CD8-positive, alpha-beta memory T cell (primary cell): ENCODE measurements around the gene UBASH3B. TPM values are rescaled to one million over a fixed set of nuclear protein-coding genes. Genes with fewer than 3 reads are reported as not detected.

Experiments
- CTCF ChIA-PET: fragments of 350-600 bp; sonication (Branson Sonifier 250); formaldehyde crosslinking; loops from one replicate; lab custom pipeline; 2021; ENCODE audit warnings: antibody characterized with exemption; lab: Charles Lee
- POLR2A ChIA-PET: fragments of 350-600 bp; sonication (Branson Sonifier 250); formaldehyde crosslinking; loops from one replicate; lab custom pipeline; 2021; ENCODE audit warnings: antibody characterized with exemption; lab: Charles Lee
- DNase-seq, 5 donors: peaks; one replicate each; pipeline versions ENCODE4 v3.0.0 to v3.0.0-alpha.2; 2020 to 2022; ENCODE audit warnings: mixed read lengths in 1 of 5
- H3K27ac ChIP-seq: one replicate; pipeline ENCODE4 v1.7.0; 2013; ENCODE audit warnings: low read depth, mild to moderate bottlenecking, low read length, moderate library complexity
- H3K27me3 ChIP-seq: 2 replicates; pipeline ENCODE4 v1.7.0; 2013; ENCODE audit warnings: low read length, mild to moderate bottlenecking; ENCODE audit not compliant: insufficient read depth, poor library complexity, severe bottlenecking
- H3K36me3 ChIP-seq: 2 replicates; pipeline ENCODE4 v1.7.0; 2013; ENCODE audit warnings: mild to moderate bottlenecking, low read length, moderate library complexity; ENCODE audit not compliant: insufficient read depth
- H3K4me1 ChIP-seq: 2 replicates; pipeline ENCODE4 v1.7.0; 2013; ENCODE audit warnings: mild to moderate bottlenecking, low read length, moderate library complexity; ENCODE audit not compliant: insufficient read depth
- H3K4me3 ChIP-seq: 2 replicates; pipeline ENCODE4 v1.7.0; 2013; ENCODE audit warnings: mild to moderate bottlenecking, low read length
- H3K9me3 ChIP-seq: 2 replicates; pipeline ENCODE4 v1.7.0; 2013; ENCODE audit warnings: mild to moderate bottlenecking, low read length
- H3K27ac Mint-ChIP-seq, 8 donors: one replicate each; pipeline ENCODE4 v1.8.0; 2020 to 2021; ENCODE audit warnings: mixed read lengths in 8 of 8, mild to moderate bottlenecking in 6 of 8, inconsistent platforms in 3 of 8, moderate library complexity in 3 of 8
- H3K27me3 Mint-ChIP-seq, 2 donors: one replicate each; pipeline ENCODE4 v1.8.0; 2020 to 2021; ENCODE audit warnings: mixed read lengths in 2 of 2, mild to moderate bottlenecking in 1 of 2, moderate library complexity in 1 of 2
- H3K36me3 Mint-ChIP-seq, 3 donors: one replicate each; pipeline ENCODE4 v1.8.0; 2020 to 2021; ENCODE audit warnings: mixed read lengths in 3 of 3, inconsistent platforms in 1 of 3, mild to moderate bottlenecking in 1 of 3
- H3K4me1 Mint-ChIP-seq, 3 donors: one replicate each; pipeline ENCODE4 v1.8.0; 2020 to 2021; ENCODE audit warnings: mixed read lengths in 3 of 3, inconsistent platforms in 1 of 3, mild to moderate bottlenecking in 1 of 3
- H3K4me3 Mint-ChIP-seq, 7 donors: one replicate each; pipeline ENCODE4 v1.8.0; 2020 to 2021; ENCODE audit warnings: mixed read lengths in 7 of 7, mild to moderate bottlenecking in 6 of 7, moderate library complexity in 4 of 7, inconsistent platforms in 2 of 7
- H3K9me3 Mint-ChIP-seq, 5 donors: one replicate each; pipeline ENCODE4 v1.8.0; 2020 to 2022; ENCODE audit warnings: mixed read lengths in 5 of 5, mild to moderate bottlenecking in 3 of 5, moderate library complexity in 2 of 5, inconsistent platforms in 1 of 5
- polyA plus RNA-seq: library from polyadenylated mRNA; unstranded; fragments of 300-500 nt; fragmentation: Illumina TruSeq; gene quantifications from one replicate; pipeline ENCODE4 v1.2.3, GENCODE V29; 2021
- total RNA-seq, 2 experiments: library from RNA; stranded (reverse); gene quantifications; one replicate each; pipeline ENCODE4 v1.2.3, GENCODE V29; 2021

Gene UBASH3B
- total and polyA plus RNA-seq, 3 experiments from 2014 or later: 12.0 to 36.4 (median 34.6) TPM

DNA sequence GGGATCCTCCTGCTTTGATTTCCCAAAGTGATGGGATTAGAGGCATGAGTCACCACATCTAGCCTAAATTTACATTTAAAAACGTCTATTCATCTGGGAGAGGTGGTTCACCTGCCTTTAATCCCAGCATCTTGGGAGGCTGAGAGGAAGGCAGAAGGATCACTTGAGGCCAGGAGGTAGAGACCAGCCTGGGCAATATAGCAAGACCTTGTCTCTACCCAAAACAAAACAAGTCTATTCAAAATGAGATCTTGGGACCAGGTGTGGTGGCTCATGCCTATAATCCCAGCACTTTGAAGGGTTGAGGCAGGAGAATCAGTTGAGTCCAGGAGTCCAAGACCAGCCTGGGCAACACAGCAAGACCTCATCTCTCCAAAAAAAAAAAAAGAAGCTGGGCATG, 4.9 kb upstream of the UBASH3B start:
- Mint-ChIP-seq H3K4me3 (no peak overlapping the region), H3K36me3 (peaks cover 0 to 4% (median 2%) of the 10 kb centered on the region in 3 donors), H3K27ac (no peak overlapping the region), H3K9me3 (no peaks in the 10 kb centered on the region), H3K4me1 (peaks cover 8 to 11% (median 10%) of the 10 kb centered on the region in 3 donors), H3K27me3 (peaks cover 0 to 5% of the 10 kb centered on the region in 2 donors)
- no peaks in the 10 kb centered on the region for H3K27me3 ChIP-seq
- no peaks in the 10 kb centered on the region for H3K9me3 ChIP-seq
- no peak overlapping the region for H3K27ac ChIP-seq
- CTCF ChIA-PET: interaction anchor here (1.3 to 3.7 kb wide), 2 partner anchors 36 to 105 kb away, joined by 3 to 20 read pairs; no protein-coding TSS in a partner anchor
- no peak overlapping the region for H3K4me3 ChIP-seq
- no peak for DNase-seq
- POLR2A ChIA-PET: no interaction called here
- H3K4me1 ChIP-seq: peaks cover 9% of the 10 kb centered on the region
- no peaks in the 10 kb centered on the region for H3K36me3 ChIP-seq

DNA sequence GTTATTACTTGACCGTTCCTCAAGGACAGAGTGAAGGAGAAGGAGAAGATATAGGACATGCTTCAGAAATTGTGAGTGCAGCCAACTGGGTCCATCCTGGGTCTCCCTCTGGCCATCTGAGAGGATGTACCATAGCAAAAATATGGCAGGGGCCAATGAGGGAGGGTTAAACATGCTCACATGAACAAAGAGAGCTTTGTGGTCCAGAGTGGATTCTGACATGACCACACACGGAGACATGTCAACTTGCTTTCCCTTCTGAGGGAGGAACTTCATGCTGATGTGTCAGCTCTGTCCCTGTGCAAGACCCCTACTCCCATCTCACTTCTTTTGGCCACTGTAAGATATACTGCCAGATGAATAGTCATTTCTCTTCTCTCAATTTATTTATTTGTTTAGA, 3.0 kb upstream of the UBASH3B start:
- CTCF ChIA-PET: interaction anchor here (0.9 to 3.7 kb wide), 7 partner anchors 8 to 140 kb away, joined by 3 to 20 read pairs (median 3); no protein-coding TSS in a partner anchor
- H3K4me3 Mint-ChIP-seq: peak overlapping the region in 1 of 7 donors; percentile 99
- no peak overlapping the region for H3K27ac ChIP-seq
- no peak for DNase-seq
- no peaks in the 10 kb centered on the region for H3K36me3 ChIP-seq
- H3K9me3 ChIP-seq: no peaks in the 10 kb centered on the region
- peaks cover 0 to 5% of the 10 kb centered on the region in 2 donors for H3K27me3 Mint-ChIP-seq
- peaks cover 15 to 21% (median 18%) of the 10 kb centered on the region in 3 donors for H3K4me1 Mint-ChIP-seq
- H3K27me3 ChIP-seq: no peaks in the 10 kb centered on the region
- H3K4me1 ChIP-seq: peaks cover 18% of the 10 kb centered on the region
- no peak overlapping the region for H3K4me3 ChIP-seq
- H3K27ac Mint-ChIP-seq: no peak overlapping the region
- H3K36me3 Mint-ChIP-seq: peaks cover 0 to 12% (median 2%) of the 10 kb centered on the region in 3 donors
- POLR2A ChIA-PET: no interaction called here
- H3K9me3 Mint-ChIP-seq: no peaks in the 10 kb centered on the region

GRCh38 chr11:122653916-122654585, 1.5 kb upstream of the UBASH3B start:
- H3K36me3 ChIP-seq: no peaks in the 10 kb centered on the region
- H3K4me3 ChIP-seq: no peak overlapping the region
- no peaks in the 10 kb centered on the region for H3K9me3 ChIP-seq
- POLR2A ChIA-PET: no interaction called here
- H3K27me3 ChIP-seq: no peaks in the 10 kb centered on the region
- H3K4me1 Mint-ChIP-seq: peaks cover 30 to 36% (median 31%) of the 10 kb centered on the region in 3 donors
- CTCF ChIA-PET: interaction anchor here (1.0 to 3.7 kb wide), 4 partner anchors 9 to 102 kb away, joined by 3 to 53 read pairs (median 12); no protein-coding TSS in a partner anchor
- H3K4me1 ChIP-seq: peaks cover 32% of the 10 kb centered on the region
- H3K9me3 Mint-ChIP-seq: no peaks in the 10 kb centered on the region
- H3K27me3 Mint-ChIP-seq: peaks cover 0 to 5% of the 10 kb centered on the region in 2 donors
- H3K36me3 Mint-ChIP-seq: peaks cover 0 to 12% (median 0%) of the 10 kb centered on the region in 3 donors
- peak in 1 of 5 donors; percentile 1 for DNase-seq
- peak overlapping the region in 4 of 7 donors; percentile 94 to 99 (median 98) for H3K4me3 Mint-ChIP-seq
- no peak overlapping the region for H3K27ac Mint-ChIP-seq
- H3K27ac ChIP-seq: no peak overlapping the region

DNA sequence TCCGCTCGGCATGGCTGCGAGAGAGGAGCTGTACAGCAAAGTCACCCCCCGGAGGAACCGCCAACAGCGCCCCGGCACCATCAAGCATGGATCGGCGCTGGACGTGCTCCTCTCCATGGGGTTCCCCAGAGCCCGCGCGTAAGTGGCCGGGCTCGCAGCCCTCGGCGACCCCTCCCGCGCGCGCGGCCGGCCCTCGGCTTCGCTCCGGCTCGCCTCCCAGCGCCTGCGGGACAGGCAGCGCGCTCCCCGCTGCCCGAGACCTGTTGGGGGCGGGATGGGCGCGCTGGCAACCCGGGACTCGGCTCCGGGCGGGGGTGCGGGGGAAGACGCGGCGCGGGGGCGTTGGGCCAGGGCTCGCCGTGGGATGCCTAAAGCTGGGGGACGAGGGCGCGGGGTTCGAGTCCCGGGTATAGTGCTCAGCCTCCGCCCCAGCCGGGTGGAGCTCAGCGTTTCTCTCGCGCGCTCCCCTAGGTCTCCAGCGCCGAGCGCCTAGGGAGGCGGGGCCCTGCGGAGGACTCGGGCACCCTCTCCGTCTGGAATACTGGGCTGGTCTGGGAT, 630 bp downstream of the UBASH3B start:
- POLR2A ChIA-PET: interaction anchor here (0.5 to 2.3 kb wide), 9 partner anchors 12 to 105 kb away, joined by 3 to 27 read pairs (median 7); no protein-coding TSS in a partner anchor
- H3K27me3 ChIP-seq: no peaks in the 10 kb centered on the region
- Mint-ChIP-seq H3K36me3 (peaks cover 0 to 12% (median 0%) of the 10 kb centered on the region in 3 donors), H3K4me3 (peak overlapping the region; percentile 94 to 99 (median 98)), H3K27me3 (peaks cover 1 to 5% of the 10 kb centered on the region in 2 donors), H3K27ac (peak overlapping the region; percentile 87 to 95 (median 92)), H3K4me1 (peaks cover 49 to 57% (median 52%) of the 10 kb centered on the region in 3 donors), H3K9me3 (no peaks in the 10 kb centered on the region)
- peaks cover 43% of the 10 kb centered on the region for H3K4me1 ChIP-seq
- CTCF ChIA-PET: interaction anchor here (0.6 to 4.2 kb wide), 32 partner anchors 8 to 401 kb away, joined by 3 to 53 read pairs (median 4); partner anchors contain the start of gene CRTAM
- no peaks in the 10 kb centered on the region for H3K36me3 ChIP-seq
- H3K4me3 ChIP-seq: peak overlapping the region; percentile 82
- DNase-seq: peak; percentile 20 to 58 (median 39)
- no peaks in the 10 kb centered on the region for H3K9me3 ChIP-seq
- H3K27ac ChIP-seq: peak overlapping the region; percentile 54

- peak in 4 of 5 donors; percentile 9 to 50 (median 34) for DNase-seq
- CTCF ChIA-PET: interaction anchor here (0.9 to 4.2 kb wide), 24 partner anchors 8 to 401 kb away, joined by 3 to 53 read pairs (median 6); no protein-coding TSS in a partner anchor
- peaks cover 46% of the 10 kb centered on the region for H3K4me1 ChIP-seq
- H3K4me1 Mint-ChIP-seq: peaks cover 52 to 62% (median 56%) of the 10 kb centered on the region in 3 donors
- no peaks in the 10 kb centered on the region for H3K27me3 ChIP-seq
- peak overlapping the region; percentile 82 for H3K4me3 ChIP-seq
- H3K27ac Mint-ChIP-seq: peak overlapping the region; percentile 81 to 95 (median 91)
- peak overlapping the region; percentile 47 for H3K27ac ChIP-seq
- H3K36me3 Mint-ChIP-seq: peaks cover 0 to 12% (median 0%) of the 10 kb centered on the region in 3 donors
- H3K27me3 Mint-ChIP-seq: peaks cover 1 to 5% of the 10 kb centered on the region in 2 donors
- no peaks in the 10 kb centered on the region for H3K36me3 ChIP-seq
- POLR2A ChIA-PET: interaction anchor here (0.9 to 2.3 kb wide), 6 partner anchors 12 to 98 kb away, joined by 6 to 27 read pairs (median 8); no protein-coding TSS in a partner anchor
- H3K4me3 Mint-ChIP-seq: peak overlapping the region; percentile 94 to 99 (median 98)
- no peaks in the 10 kb centered on the region for H3K9me3 Mint-ChIP-seq
- H3K9me3 ChIP-seq: no peaks in the 10 kb centered on the region
These were observed 1.1 kb downstream of the UBASH3B start for GRCh38 chr11:122656631-122657101.

GRCh38 chr11:122659676-122660554, 4.4 kb downstream of the UBASH3B start:
- no peak for DNase-seq
- Histone ChIP-seq H3K4me3 (no peak overlapping the region), H3K36me3 (no peaks in the 10 kb centered on the region), H3K27me3 (no peaks in the 10 kb centered on the region), H3K4me1 (peaks cover 54% of the 10 kb centered on the region), H3K9me3 (no peaks in the 10 kb centered on the region), H3K27ac (no peak overlapping the region)
- peaks cover 0 to 17% (median 0%) of the 10 kb centered on the region in 3 donors for H3K36me3 Mint-ChIP-seq
- peaks cover 0 to 1% of the 10 kb centered on the region in 2 donors for H3K27me3 Mint-ChIP-seq
- H3K4me1 Mint-ChIP-seq: peaks cover 71 to 86% (median 71%) of the 10 kb centered on the region in 3 donors
- peak overlapping the region in 2 of 7 donors; percentile 4 to 99 for H3K4me3 Mint-ChIP-seq
- H3K27ac Mint-ChIP-seq: peak overlapping the region in 7 of 8 donors; percentile 25 to 83 (median 65)
- CTCF ChIA-PET: interaction anchor here (1.0 to 2.4 kb wide), 5 partner anchors 8 to 122 kb away, joined by 3 to 20 read pairs (median 4); no protein-coding TSS in a partner anchor
- no peaks in the 10 kb centered on the region for H3K9me3 Mint-ChIP-seq
- POLR2A ChIA-PET: interaction anchor here (1.5 kb wide), 1 partner anchor 9 kb away, joined by 4 read pairs; no protein-coding TSS in a partner anchor
